Panc1 (cell line): ENCODE results near the gene RANBP17. TPM values are rescaled to one million over a fixed set of nuclear protein-coding genes. Genes with fewer than 3 reads are reported as not detected.

Experiments
- ATAC-seq: fragments of 200-7000 bp; cut with Tn5 transposase; 2 replicates; pipeline ENCODE4 v1.9.1; 2020; ENCODE audit warnings: mild to moderate bottlenecking, moderate library complexity
- BruUV-seq: library from RNA; stranded (reverse); fragments of 400-500 nt; replicated peaks from 2 replicates; lab custom pipeline; 2021; lab: Mats Ljungman, UMichigan
- CTCF ChIA-PET: fragments of 300-600 bp; sonication (Branson Sonifier 250); formaldehyde crosslinking; loops from one replicate; lab custom pipeline; 2022; ENCODE audit warnings: antibody characterized with exemption; lab: Charles Lee
- POLR2A ChIA-PET: fragments of 300-600 bp; sonication (Branson Sonifier 250); formaldehyde crosslinking; loops from one replicate; lab custom pipeline; 2022; ENCODE audit warnings: antibody characterized with exemption; lab: Charles Lee
- DNase-seq: peaks from one replicate; pipeline ENCODE4 v3.0.0-alpha.2; 2010; ENCODE audit warnings: low read depth, low spot score
- H3K27ac ChIP-seq: 2 replicates; pipeline ENCODE4 v1.5.1; 2011; ENCODE audit warnings: mild to moderate bottlenecking, low read length, inconsistent platforms
- H3K27me3 ChIP-seq: fragments of 200-500 bp; sonication (Bioruptor generic); 2 replicates; pipeline ENCODE4 v1.6.0; 2014; ENCODE audit warnings: low read length, inconsistent platforms; ENCODE audit not compliant: control insufficient read depth, insufficient read depth
- H3K36me3 ChIP-seq: fragments of 200-500 bp; sonication (Bioruptor generic); 2 replicates; pipeline ENCODE4 v1.5.1; 2014; ENCODE audit warnings: inconsistent platforms, mild to moderate bottlenecking, low read length, moderate library complexity; ENCODE audit not compliant: control insufficient read depth, insufficient read depth
- H3K4me1 ChIP-seq: 2 replicates; pipeline ENCODE4 v1.5.1; 2011; ENCODE audit warnings: inconsistent platforms, mild to moderate bottlenecking, low read length, moderate library complexity; ENCODE audit not compliant: control insufficient read depth, insufficient read depth
- H3K4me3 ChIP-seq, 2 experiments: 2 replicates each; pipeline ENCODE4 v1.5.1; 2011 to 2012; ENCODE audit warnings: low read depth in 2 of 2, low read length in 2 of 2, mild to moderate bottlenecking in 2 of 2, inconsistent platforms in 1 of 2, moderate library complexity in 1 of 2
- H3K9me3 ChIP-seq: fragments of 200-500 bp; sonication (Bioruptor generic); 2 replicates; pipeline ENCODE4 v1.5.1; 2014; ENCODE audit warnings: low read depth, mild to moderate bottlenecking, inconsistent platforms, low read length, moderate library complexity; ENCODE audit not compliant: control insufficient read depth, insufficient read depth
- POLR2AphosphoS5 ChIP-seq: IDR thresholded peaks from 2 replicates; pipeline ENCODE4 v1.6.1; 2012; ENCODE audit warnings: mild to moderate bottlenecking, low read depth, low read length, moderate library complexity
- REST ChIP-seq, 2 experiments: IDR thresholded peaks; 2 replicates each; pipeline ENCODE4 v1.6.1; 2011 to 2012; ENCODE audit warnings: low read depth in 2 of 2, control low read depth in 1 of 2, low read length in 1 of 2, mild to moderate bottlenecking in 1 of 2, moderate library complexity in 1 of 2; ENCODE audit not compliant: insufficient read depth in 1 of 2
- SIN3A ChIP-seq: IDR thresholded peaks from 2 replicates; pipeline ENCODE4 v1.6.1; 2012; ENCODE audit warnings: low read depth, mild to moderate bottlenecking, low read length, moderate library complexity, borderline replicate concordance; ENCODE audit not compliant: insufficient read depth
- TCF7L2 ChIP-seq: IDR thresholded peaks from 2 replicates; pipeline ENCODE4 v1.6.1; 2011; ENCODE audit warnings: mild to moderate bottlenecking, low read depth, low read length, inconsistent platforms
- in situ Hi-C: cut with HindIII; loops from 2 replicates; pipeline ENCODE4 v1.10.0; 2016; ENCODE audit warnings: low sequenced_read_pairs, low pct_unique_long_range_greater_than_20kb
- intact Hi-C: fragments of 100-400 bp; cut with micrococcal nuclease; formaldehyde crosslinking; loops from one replicate; pipeline ENCODE4 v1.10.0; 2022; ENCODE audit not compliant: unreplicated experiment
- total RNA-seq: library from RNA; stranded (reverse); gene quantifications from one replicate; pipeline ENCODE4 v1.2.1, GENCODE V29; 2021; ENCODE audit not compliant: unreplicated experiment
- TF ChIP-seq, protein P1 (sequence below): fragments of 450-650 bp; IDR thresholded peaks from 2 replicates; pipeline ENCODE4 v1.5.1; 2017; ENCODE audit warnings: mild to moderate bottlenecking

The RANBP17 gene
- total RNA-seq, 1 experiment from 2014 or later: not detected

GRCh38 chr5:171313481-171314206, 451.8 kb downstream of the RANBP17 start:
- ChIA-PET POLR2A (no interaction called here), CTCF (no interaction called here)
- H3K36me3 ChIP-seq: no peaks in the 10 kb centered on the region
- intact Hi-C loops: no loop called here
- H3K27ac ChIP-seq: no peak overlapping the region
- TF ChIP-seq, protein P1, sequence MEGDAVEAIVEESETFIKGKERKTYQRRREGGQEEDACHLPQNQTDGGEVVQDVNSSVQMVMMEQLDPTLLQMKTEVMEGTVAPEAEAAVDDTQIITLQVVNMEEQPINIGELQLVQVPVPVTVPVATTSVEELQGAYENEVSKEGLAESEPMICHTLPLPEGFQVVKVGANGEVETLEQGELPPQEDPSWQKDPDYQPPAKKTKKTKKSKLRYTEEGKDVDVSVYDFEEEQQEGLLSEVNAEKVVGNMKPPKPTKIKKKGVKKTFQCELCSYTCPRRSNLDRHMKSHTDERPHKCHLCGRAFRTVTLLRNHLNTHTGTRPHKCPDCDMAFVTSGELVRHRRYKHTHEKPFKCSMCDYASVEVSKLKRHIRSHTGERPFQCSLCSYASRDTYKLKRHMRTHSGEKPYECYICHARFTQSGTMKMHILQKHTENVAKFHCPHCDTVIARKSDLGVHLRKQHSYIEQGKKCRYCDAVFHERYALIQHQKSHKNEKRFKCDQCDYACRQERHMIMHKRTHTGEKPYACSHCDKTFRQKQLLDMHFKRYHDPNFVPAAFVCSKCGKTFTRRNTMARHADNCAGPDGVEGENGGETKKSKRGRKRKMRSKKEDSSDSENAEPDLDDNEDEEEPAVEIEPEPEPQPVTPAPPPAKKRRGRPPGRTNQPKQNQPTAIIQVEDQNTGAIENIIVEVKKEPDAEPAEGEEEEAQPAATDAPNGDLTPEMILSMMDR: no peak
- no peak for TF ChIP-seq SIN3A
- no peak for TF ChIP-seq REST (IDR thresholded peaks at IDR 0.05; ENCODE audit: insufficient read depth in 1 of 2, low read depth in 2 of 2, low read length in 1 of 2)
- TF ChIP-seq POLR2AphosphoS5: no peak
- TF ChIP-seq TCF7L2: no peak
- ATAC-seq (no peak), DNase-seq (no peak)
- H3K9me3 ChIP-seq: no peaks in the 10 kb centered on the region
- in situ Hi-C loops: no loop called here
- no peak overlapping the region for H3K4me3 ChIP-seq
- BruUV-seq: no TSS peak
- no peaks in the 10 kb centered on the region; the same call in 1 of the 2 replicates for H3K27me3 ChIP-seq
- no peaks in the 10 kb centered on the region for H3K4me1 ChIP-seq

- no peak for ATAC-seq
- POLR2A ChIA-PET: no interaction called here
These were observed 453.0 kb downstream of the RANBP17 start for GRCh38 chr5:171314728-171315385.

More at GRCh38 chr5:171314728-171315385, 453.0 kb downstream of the RANBP17 start:
- CTCF ChIA-PET: no interaction called here
- Histone ChIP-seq H3K36me3 (no peaks in the 10 kb centered on the region), H3K4me3 (no peak overlapping the region), H3K27me3 (no peaks in the 10 kb centered on the region; the same call in 1 of the 2 replicates), H3K4me1 (no peaks in the 10 kb centered on the region), H3K9me3 (no peaks in the 10 kb centered on the region), H3K27ac (no peak overlapping the region)
- TF ChIP-seq, protein P1: no peak
- no TSS peak for BruUV-seq
- in situ Hi-C loops: no loop called here
- intact Hi-C loops: no loop called here
- no peak for DNase-seq
